OCI-LY3 (cell line): ENCODE measurements around the gene MKX.

Source experiments
- H2AFZ ChIP-seq: fragments of 200-600, 300-600 bp; shearing (Covaris generic); 2 replicates; pipeline ENCODE4 v1.6.0; 2014; ENCODE audit warnings: antibody characterized with exemption, low read depth, low read length
- H3K27ac ChIP-seq: fragments of 200-600, 300-600 bp; sonication (generic); 2 replicates; pipeline ENCODE4 v1.5.1; 2014; ENCODE audit warnings: mild to moderate bottlenecking, low read length, moderate library complexity, mixed read lengths
- H3K27me3 ChIP-seq: fragments of 200-600, 300-600 bp; sonication (generic); 2 replicates; pipeline ENCODE4 v1.6.1; 2014; ENCODE audit warnings: low read depth, low read length, mixed read lengths
- H3K36me3 ChIP-seq: fragments of 200-600, 300-600 bp; sonication (generic); replicated peaks from 2 replicates; pipeline ENCODE3; 2014; ENCODE audit warnings: low read depth, low read length, mixed read lengths
- H3K4me1 ChIP-seq: fragments of 300-600, 200-600 bp; sonication (generic); 2 replicates; pipeline ENCODE4 v1.6.1; 2014; ENCODE audit warnings: low read length, mixed read lengths
- H3K4me2 ChIP-seq: fragments of 200-600, 300-600 bp; sonication (generic); 2 replicates; pipeline ENCODE4 v1.6.1; 2014; ENCODE audit warnings: low read length, mixed read lengths
- H3K4me3 ChIP-seq: fragments of 300-600, 200-600 bp; sonication (generic); 2 replicates; pipeline ENCODE4 v1.5.1; 2014; ENCODE audit warnings: antibody characterized with exemption, mild to moderate bottlenecking, low read length, moderate library complexity
- H3K79me2 ChIP-seq: fragments of 300-600, 200-600 bp; shearing (Covaris generic); 2 replicates; pipeline ENCODE4 v1.6.1; 2014; ENCODE audit warnings: mild to moderate bottlenecking, low read length, mixed read lengths
- H3K9ac ChIP-seq: fragments of 300-600, 200-600 bp; shearing (Covaris generic); 2 replicates; pipeline ENCODE4 v1.6.0; 2014; ENCODE audit warnings: mild to moderate bottlenecking, low read length, moderate library complexity
- H3K9me3 ChIP-seq: fragments of 200-600, 300-600 bp; shearing (Covaris generic); 2 replicates; pipeline ENCODE4 v1.6.1; 2014; ENCODE audit warnings: low read length, mixed read lengths; ENCODE audit not compliant: insufficient read depth
- H4K20me1 ChIP-seq: fragments of 200-600, 300-600 bp; sonication (generic); 2 replicates; pipeline ENCODE4 v1.6.1; 2016; ENCODE audit warnings: low read length, mixed read lengths; ENCODE audit not compliant: insufficient read depth
- EZH2phosphoT487 ChIP-seq: fragments of 200-600 bp; shearing (Covaris generic); IDR thresholded peaks from 2 replicates; pipeline ENCODE4 v1.6.1; 2018; ENCODE audit warnings: antibody characterized with exemption, mixed run types, low read depth
- TF ChIP-seq, protein P1 (sequence below): fragments of 200-600, 300-600 bp; sonication (generic); IDR thresholded peaks from 2 replicates; pipeline ENCODE4 v1.5.1; 2014; ENCODE audit warnings: antibody characterized with exemption, low read length, low read depth

Gene MKX

GRCh38 chr10:27695088-27695487 is 50.5 kb downstream of the MKX start:
- no peak overlapping the region for H3K4me2 ChIP-seq
- H3K27ac ChIP-seq, result no peak overlapping the region
- no peak overlapping the region for H3K4me3 ChIP-seq
- H3K9me3 ChIP-seq, result no peaks in the 10 kb centered on the region
- H2AFZ ChIP-seq, result no peak overlapping the region
- H3K79me2 ChIP-seq, result no peaks in the 10 kb centered on the region
- H4K20me1 ChIP-seq, result no peaks in the 10 kb centered on the region
- H3K36me3 ChIP-seq, result no peaks in the 10 kb centered on the region
- no peak overlapping the region for H3K9ac ChIP-seq
- H3K27me3 ChIP-seq, result no peaks in the 10 kb centered on the region
- TF ChIP-seq EZH2phosphoT487, result no peak
- TF ChIP-seq, protein P1, sequence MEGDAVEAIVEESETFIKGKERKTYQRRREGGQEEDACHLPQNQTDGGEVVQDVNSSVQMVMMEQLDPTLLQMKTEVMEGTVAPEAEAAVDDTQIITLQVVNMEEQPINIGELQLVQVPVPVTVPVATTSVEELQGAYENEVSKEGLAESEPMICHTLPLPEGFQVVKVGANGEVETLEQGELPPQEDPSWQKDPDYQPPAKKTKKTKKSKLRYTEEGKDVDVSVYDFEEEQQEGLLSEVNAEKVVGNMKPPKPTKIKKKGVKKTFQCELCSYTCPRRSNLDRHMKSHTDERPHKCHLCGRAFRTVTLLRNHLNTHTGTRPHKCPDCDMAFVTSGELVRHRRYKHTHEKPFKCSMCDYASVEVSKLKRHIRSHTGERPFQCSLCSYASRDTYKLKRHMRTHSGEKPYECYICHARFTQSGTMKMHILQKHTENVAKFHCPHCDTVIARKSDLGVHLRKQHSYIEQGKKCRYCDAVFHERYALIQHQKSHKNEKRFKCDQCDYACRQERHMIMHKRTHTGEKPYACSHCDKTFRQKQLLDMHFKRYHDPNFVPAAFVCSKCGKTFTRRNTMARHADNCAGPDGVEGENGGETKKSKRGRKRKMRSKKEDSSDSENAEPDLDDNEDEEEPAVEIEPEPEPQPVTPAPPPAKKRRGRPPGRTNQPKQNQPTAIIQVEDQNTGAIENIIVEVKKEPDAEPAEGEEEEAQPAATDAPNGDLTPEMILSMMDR, result no peak
- H3K4me1 ChIP-seq, result no peaks in the 10 kb centered on the region

DNA sequence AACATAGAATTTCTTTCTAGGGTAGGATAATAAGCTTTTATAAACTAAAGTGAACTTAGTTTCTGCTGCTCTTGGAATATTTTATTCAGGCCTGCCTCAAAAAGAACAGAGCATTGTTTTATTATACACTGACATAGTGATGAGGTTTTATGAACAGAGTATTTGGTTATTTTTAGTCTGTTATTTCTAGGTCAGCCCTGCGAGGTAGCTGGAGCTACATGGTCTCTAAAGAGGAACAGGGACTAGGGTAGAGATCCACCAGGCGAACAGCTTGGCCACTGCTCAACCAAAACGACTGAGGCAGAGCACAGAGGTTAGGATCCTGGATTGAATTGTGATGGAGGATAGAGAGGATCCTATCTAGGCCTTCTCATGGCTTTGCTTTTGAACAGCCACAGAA is 53.0 kb downstream of the MKX start:
- Histone ChIP-seq H4K20me1 (no peaks in the 10 kb centered on the region), H3K4me1 (no peaks in the 10 kb centered on the region), H3K9ac (no peak overlapping the region), H3K36me3 (no peaks in the 10 kb centered on the region), H2AFZ (no peak overlapping the region), H3K4me2 (no peak overlapping the region), H3K9me3 (no peaks in the 10 kb centered on the region), H3K4me3 (no peak overlapping the region), H3K27ac (no peak overlapping the region), H3K79me2 (no peaks in the 10 kb centered on the region), H3K27me3 (no peaks in the 10 kb centered on the region)
- TF ChIP-seq EZH2phosphoT487, result no peak
- TF ChIP-seq, protein P1, result no peak

GRCh38 chr10:27688991-27689390 is 56.6 kb downstream of the MKX start:
- no peak overlapping the region for H3K9ac ChIP-seq
- no peak overlapping the region for H3K4me2 ChIP-seq
- H2AFZ ChIP-seq, result no peak overlapping the region
- no peaks in the 10 kb centered on the region for H3K4me1 ChIP-seq
- no peaks in the 10 kb centered on the region for H3K36me3 ChIP-seq
- no peaks in the 10 kb centered on the region for H3K27me3 ChIP-seq
- TF ChIP-seq, protein P1, result no peak
- TF ChIP-seq EZH2phosphoT487, result no peak
- no peak overlapping the region for H3K4me3 ChIP-seq
- H3K9me3 ChIP-seq, result no peaks in the 10 kb centered on the region
- no peaks in the 10 kb centered on the region for H4K20me1 ChIP-seq
- no peak overlapping the region for H3K27ac ChIP-seq
- H3K79me2 ChIP-seq, result no peaks in the 10 kb centered on the region

GRCh38 chr10:27688276-27688675 is 57.3 kb downstream of the MKX start:
- Histone ChIP-seq H3K4me1 (no peaks in the 10 kb centered on the region), H4K20me1 (no peaks in the 10 kb centered on the region), H3K4me3 (no peak overlapping the region), H3K27me3 (no peaks in the 10 kb centered on the region), H3K27ac (no peak overlapping the region), H3K9me3 (no peaks in the 10 kb centered on the region), H3K9ac (no peak overlapping the region), H3K4me2 (no peak overlapping the region), H3K36me3 (no peaks in the 10 kb centered on the region), H2AFZ (no peak overlapping the region), H3K79me2 (no peaks in the 10 kb centered on the region)
- TF ChIP-seq, protein P1, result no peak
- no peak for TF ChIP-seq EZH2phosphoT487
